CD4-positive, alpha-beta T cell treated with Interleukin-6 for 4 hours (primary cell): ENCODE data around the gene CCDC150.
"Not testable (repeated sequence)": the region's sequence is repeated elsewhere in the genome, so short reads cannot be mapped to it uniquely, and the experiment has no call there.

Experiments
- DNase-seq: peaks from one replicate; pipeline ENCODE4 v3.0.0-alpha.2; 2020; ENCODE audit warnings: mixed read lengths

CCDC150 gene

GRCh38 chr2:196638765-196639164 lies 750 bp upstream of the CCDC150 start:
- DNase-seq: no peak

- no peak for DNase-seq
These were observed 575 bp downstream of the CCDC150 start for GRCh38 chr2:196640031-196640548.

GRCh38 chr2:196649202-196649601 lies 9.7 kb downstream of the CCDC150 start:
- DNase-seq: no peak

- DNase-seq: no peak
These were observed 12.0 kb downstream of the CCDC150 start for GRCh38 chr2:196651387-196652094.

- no peak for DNase-seq
These were observed 13.4 kb downstream of the CCDC150 start for GRCh38 chr2:196652869-196653268.

GRCh38 chr2:196653843-196654242 lies 14.3 kb downstream of the CCDC150 start:
- no peak for DNase-seq

GRCh38 chr2:196655761-196656160 lies 16.2 kb downstream of the CCDC150 start:
- no peak for DNase-seq

- DNase-seq: no peak
These were observed 17.8 kb downstream of the CCDC150 start for GRCh38 chr2:196657333-196657732.

- DNase-seq: no peak
These were observed 20.3 kb downstream of the CCDC150 start for GRCh38 chr2:196659844-196660243.

GRCh38 chr2:196660244-196660643 lies 20.7 kb downstream of the CCDC150 start:
- no peak for DNase-seq

- no peak for DNase-seq
These were observed 30.8 kb downstream of the CCDC150 start for GRCh38 chr2:196670342-196670741.

- DNase-seq: no peak
These were observed 36.4 kb downstream of the CCDC150 start for GRCh38 chr2:196675963-196676362.

- DNase-seq: no peak
These were observed 37.9 kb downstream of the CCDC150 start for GRCh38 chr2:196677404-196677803.

- DNase-seq: no peak
These were observed 39.9 kb downstream of the CCDC150 start for GRCh38 chr2:196679368-196679767.

GRCh38 chr2:196681510-196681909 lies 42.0 kb downstream of the CCDC150 start:
- DNase-seq: no peak

- DNase-seq: no peak
These were observed 46.3 kb downstream of the CCDC150 start for GRCh38 chr2:196685792-196686191.

- not testable (repeated sequence) for DNase-seq
These were observed 47.2 kb downstream of the CCDC150 start for GRCh38 chr2:196686737-196687136.

GRCh38 chr2:196696423-196697079 lies 57.0 kb downstream of the CCDC150 start:
- DNase-seq: no peak

- DNase-seq: no peak
These were observed 58.3 kb downstream of the CCDC150 start for GRCh38 chr2:196697825-196698224.

GRCh38 chr2:196702641-196703040 lies 63.1 kb downstream of the CCDC150 start:
- no peak for DNase-seq

GRCh38 chr2:196703695-196704094 lies 64.2 kb downstream of the CCDC150 start:
- DNase-seq: no peak

- DNase-seq: not testable (repeated sequence)
These were observed 70.5 kb downstream of the CCDC150 start for GRCh38 chr2:196710056-196710455.

- no peak for DNase-seq
These were observed 72.1 kb downstream of the CCDC150 start for GRCh38 chr2:196711625-196712024.

- DNase-seq: no peak
These were observed 73.4 kb downstream of the CCDC150 start for GRCh38 chr2:196712867-196713266.
